NCI-H82 (cell line): ENCODE measurements around the gene ROR1.
A peak's percentile ranks its signal among the peaks of the same experiment; 100 is the strongest.

Source experiments
- DNase-seq: peaks from one replicate; lab custom pipeline; 2025; lab: John Stamatoyannopoulos, UW

Gene ROR1

DNA sequence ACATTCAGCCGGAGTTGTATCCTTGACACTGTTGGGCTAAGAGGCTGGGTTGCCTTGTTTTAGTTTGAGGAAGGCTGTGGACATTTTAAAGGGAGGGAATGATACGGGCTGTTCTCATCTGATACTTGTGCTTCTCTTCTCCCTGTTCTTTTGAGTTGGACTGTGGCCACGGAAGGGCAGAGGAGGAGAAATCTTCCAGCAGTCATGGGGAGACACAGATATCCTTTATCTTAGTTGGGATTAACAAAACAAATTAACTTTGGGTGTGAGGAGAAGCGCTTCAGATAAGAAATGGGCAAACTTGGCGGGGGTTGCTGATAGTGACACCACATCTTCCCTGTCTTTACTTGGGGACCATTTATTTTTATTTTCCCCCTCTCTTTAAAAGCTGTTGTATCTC is 138.8 kb downstream of the ROR1 start:
- DNase-seq = no peak

DNA sequence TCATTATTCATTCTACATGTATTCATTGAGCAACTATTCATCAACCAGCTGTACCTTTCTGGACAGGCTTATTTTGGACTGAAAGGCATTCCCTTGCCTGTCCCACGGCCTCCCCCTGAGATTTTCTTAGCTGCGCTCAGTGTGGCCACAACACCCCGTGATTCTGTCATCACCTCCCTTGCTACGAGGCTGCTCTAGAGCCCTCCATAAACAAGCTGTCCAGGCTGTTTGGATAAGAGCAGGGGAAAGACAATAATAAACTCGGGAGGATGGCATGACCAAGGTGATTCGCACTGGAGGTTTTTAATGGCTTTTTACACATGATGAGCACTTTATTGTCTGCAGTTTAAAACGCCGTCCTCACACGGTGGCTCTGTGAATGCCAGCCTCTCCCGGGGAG is 139.7 kb downstream of the ROR1 start:
- no peak for DNase-seq

- DNase-seq = peak; percentile 13
These were observed 140.4 kb downstream of the ROR1 start for GRCh38 chr1:63914241-63914640.

DNA sequence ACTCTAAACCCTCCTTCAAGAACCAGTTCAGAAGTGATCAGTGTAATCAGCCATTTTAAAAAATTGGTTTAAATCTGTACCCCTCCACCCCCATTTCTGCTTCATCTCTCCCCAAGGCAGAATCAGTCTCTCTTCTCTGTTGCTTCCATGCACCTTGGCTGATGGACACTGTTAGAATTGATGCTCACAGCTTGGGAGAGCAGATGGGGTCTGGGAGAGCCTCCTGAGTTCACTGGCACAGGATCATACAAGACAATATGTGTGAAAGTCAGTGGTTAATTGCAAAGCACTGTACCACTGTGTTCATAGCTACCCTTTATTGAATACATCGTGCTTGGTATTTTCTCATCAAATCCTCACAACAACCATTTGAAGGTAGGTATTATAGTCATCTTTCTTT is 140.9 kb downstream of the ROR1 start:
- peak; percentile 27 for DNase-seq

GRCh38 chr1:63915121-63915520 is 141.3 kb downstream of the ROR1 start:
- DNase-seq = peak; percentile 88

DNA sequence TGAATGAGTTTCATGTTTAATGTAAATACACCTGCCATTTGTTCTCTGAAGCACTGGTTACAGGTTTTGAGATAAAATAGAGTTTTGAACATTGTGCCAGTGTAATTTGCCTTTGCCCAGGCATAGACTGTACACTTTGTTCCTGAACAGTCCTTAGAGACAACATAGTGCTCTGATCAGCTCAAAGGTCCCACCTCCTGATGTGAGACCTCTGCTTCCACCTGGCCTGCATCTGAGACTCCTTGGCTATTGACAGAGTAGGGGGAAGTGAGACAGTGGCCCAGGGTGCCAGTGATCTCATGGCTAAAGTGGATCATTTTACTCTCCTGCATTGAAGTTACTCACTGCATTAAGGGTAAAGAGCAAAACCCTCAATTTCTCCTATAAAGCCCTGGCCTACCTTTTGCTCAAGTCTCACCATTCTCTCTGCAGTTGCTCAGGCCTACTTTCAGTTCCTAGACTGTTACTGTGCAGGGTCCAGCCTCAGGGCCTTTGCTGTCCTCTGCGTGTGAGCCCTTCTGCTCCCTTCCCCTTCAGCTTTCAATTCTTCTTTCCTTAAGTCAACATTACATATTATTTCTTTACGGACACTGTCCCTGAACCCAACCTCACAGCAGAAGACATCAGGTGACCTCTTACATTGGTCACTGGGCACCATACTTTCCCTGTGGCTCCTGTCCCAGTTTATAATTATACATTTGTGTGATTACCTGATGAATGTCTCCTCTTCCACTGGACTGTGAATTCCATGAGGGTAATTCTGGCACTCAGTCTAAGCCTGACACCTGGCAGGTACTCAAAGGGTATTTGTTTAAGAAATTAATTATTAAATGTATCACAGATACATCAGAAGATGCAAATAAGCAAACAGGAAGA is 142.9 kb downstream of the ROR1 start:
- no peak for DNase-seq

GRCh38 chr1:63917571-63918417 is 144.0 kb downstream of the ROR1 start:
- DNase-seq = peak; percentile 63

GRCh38 chr1:63918418-63918945 is 144.7 kb downstream of the ROR1 start:
- no peak for DNase-seq

DNA sequence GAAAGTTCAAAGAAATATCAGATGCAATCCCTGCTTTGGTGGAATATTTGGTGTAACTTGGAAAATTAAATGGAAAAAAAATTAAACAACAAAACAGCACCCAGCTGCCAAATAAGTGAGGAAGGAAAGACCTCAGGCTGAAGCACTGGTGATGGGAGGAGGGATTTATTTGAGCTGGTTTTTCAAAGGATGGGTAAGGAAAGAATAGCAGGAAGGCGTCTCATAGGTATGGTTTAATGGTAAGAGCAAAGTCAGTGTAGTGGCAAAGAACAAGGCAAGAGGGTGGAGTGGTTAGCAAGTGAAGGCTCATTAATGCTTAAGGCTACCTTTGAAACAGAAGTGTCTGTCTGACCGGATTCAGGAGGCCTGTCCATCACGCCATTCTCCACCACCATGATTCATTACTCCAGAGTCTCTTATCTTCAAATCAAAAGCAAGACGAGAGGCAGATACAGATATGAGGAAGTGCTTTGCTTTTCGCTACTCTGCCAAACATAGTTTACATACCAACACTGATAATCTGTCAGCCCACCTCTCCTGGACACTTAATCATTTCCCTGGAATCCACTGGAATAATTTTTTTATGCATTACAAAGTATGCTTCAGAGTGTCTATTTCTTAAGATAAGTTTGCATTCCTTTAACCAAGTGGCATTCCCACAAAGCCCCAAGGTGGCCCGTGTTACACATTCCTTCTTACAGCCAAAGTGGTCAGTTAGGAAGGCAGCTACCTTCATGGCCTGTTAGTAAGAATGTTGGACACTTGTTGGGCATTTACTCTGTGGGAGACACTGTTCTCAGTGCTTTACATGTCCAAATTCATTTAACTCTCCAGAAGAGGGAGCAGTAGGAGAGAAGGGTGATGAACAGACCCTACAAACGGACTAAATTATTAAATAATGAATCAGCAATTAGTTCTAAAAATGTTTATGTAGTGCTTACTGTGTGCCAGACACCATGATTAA is 146.6 kb downstream of the ROR1 start:
- DNase-seq = peak; percentile 19

GRCh38 chr1:63921359-63921758 is 147.5 kb downstream of the ROR1 start:
- no peak for DNase-seq

- no peak for DNase-seq
These were observed 148.0 kb downstream of the ROR1 start for GRCh38 chr1:63921802-63922201.

GRCh38 chr1:63922848-63923247 is 149.0 kb downstream of the ROR1 start:
- DNase-seq = no peak

- DNase-seq = no peak
These were observed 149.5 kb downstream of the ROR1 start for GRCh38 chr1:63923302-63923701.

- DNase-seq = no peak
These were observed 150.8 kb downstream of the ROR1 start for GRCh38 chr1:63924600-63924999.

DNA sequence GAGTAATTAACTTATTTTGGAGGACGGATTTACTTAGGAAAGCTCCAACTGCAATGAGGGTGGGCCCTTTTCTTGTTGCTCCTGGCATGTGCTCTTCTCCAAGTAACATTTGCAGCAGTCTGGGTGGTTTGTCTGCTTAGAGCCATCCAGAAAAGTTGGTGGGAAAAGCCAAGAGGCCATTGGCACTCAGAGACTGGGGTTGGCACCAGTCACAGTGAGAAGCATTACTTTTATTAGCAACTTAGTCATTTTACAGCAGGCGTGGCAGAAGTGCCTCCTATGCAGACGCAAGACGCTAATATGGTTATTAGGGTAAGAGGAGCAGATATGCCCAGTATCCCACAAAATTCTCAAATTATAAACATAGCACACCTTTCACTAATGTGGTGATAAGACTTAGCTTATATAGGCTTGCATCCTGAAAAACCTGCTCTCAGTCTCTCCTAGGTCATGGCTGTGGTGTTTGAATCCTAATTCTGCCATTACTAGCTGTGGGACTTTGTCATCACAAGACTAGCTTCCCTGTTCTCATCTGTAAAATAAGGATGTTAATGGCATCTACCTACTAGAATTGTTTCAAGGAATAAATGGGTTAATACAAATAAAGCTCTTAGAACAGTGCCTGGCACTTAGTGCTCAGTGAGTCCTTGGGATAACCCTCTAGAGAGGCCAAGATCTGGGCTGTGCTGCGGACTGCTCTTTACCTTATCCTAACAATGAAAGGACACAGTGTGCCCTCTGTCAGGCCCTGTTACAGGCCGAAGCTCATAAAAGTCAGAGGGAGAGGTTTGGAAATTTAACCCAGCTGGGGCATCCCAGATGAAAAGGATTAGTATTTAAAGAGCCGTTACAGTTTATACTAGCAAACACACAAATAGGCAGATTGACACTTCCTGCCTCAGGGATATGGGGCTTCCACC is 154.6 kb downstream of the ROR1 start:
- peak; percentile 68 for DNase-seq

GRCh38 chr1:63929106-63929478 is 155.3 kb downstream of the ROR1 start:
- peak; percentile 68 for DNase-seq

- DNase-seq = no peak
These were observed 157.7 kb downstream of the ROR1 start for GRCh38 chr1:63931468-63931867.

DNA sequence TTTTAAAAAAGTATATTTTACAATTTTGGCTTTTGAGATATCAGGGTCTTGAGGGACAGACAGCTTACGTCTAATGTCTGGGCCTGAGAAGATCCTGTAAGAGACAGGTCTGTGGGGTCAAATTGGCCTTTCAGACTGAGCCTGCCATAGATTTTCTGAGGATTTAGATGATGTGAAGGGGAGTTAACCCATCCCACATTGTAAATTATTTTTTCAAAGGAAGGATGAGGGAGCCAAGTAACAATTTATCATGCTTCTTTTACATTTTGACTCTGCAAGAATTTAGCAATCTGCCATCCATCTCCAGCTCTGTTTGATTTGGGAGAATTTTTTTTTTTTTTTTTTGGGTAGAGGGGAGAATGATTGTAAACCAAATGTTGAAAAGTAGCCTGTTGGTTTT is 160.9 kb downstream of the ROR1 start:
- no peak for DNase-seq

- no peak for DNase-seq
These were observed 161.3 kb downstream of the ROR1 start for GRCh38 chr1:63935143-63935542.

DNA sequence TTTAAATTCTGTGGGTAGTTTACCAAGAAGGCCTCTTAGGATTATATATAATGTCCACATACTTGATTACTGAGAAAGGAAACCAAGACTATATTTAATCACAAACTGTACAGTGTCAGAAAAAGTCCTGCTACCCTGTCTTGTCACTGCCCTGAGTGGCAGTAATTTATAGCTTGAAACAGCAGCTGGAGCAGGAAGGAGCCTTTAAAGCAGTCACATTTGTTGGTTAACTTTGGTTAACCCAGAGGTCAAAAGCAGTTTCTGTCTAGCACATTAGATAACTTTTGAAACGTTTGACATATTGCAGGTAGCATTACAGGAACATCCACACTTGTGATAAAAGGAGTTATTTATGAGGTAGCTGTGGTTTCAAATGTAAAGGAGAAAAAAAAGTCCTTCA is 161.7 kb downstream of the ROR1 start:
- DNase-seq = no peak

DNA sequence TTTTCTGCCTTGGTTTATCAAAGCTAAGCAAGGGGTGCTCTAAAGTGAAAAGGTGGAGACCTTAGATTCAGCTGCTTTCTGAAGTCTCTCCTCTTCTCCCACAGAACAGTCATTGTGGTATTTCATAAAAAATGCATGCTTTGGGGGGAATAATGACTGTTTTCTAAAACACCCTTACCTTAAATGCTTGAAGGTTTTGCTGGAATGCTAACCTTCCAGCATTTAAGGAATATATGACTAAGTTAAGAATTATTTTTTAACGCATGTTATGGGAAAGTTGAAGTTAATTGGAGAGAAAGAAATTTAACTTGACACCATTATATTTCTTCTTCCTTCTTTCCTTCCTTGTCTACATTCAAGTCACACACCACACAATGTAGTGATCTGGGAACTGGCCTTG is 162.5 kb downstream of the ROR1 start:
- DNase-seq = no peak
